GM08714 (cell line): ENCODE measurements around the gene OR6S1.
"Not testable (repeated sequence)": the region's sequence is repeated elsewhere in the genome, so short reads cannot be mapped to it uniquely, and the experiment has no call there.

Source experiments
- H3K4me3 ChIP-seq: fragments of 200-500 bp; sonication (Bioruptor generic); 2 replicates; pipeline ENCODE4 v1.5.1; 2014; ENCODE audit warnings: mild to moderate bottlenecking, low read length, inconsistent platforms
- ZNF274 ChIP-seq: IDR thresholded peaks from 2 replicates; pipeline ENCODE4 v1.6.1; 2012; ENCODE audit warnings: mild to moderate bottlenecking, low read depth, low read length

The OR6S1 gene

GRCh38 chr14:20658246-20658645, 16.8 kb upstream of the OR6S1 start:
- no peak overlapping the region for H3K4me3 ChIP-seq
- no peak for TF ChIP-seq ZNF274

- no peak overlapping the region for H3K4me3 ChIP-seq
- TF ChIP-seq ZNF274, result no peak
Measured at GRCh38 chr14:20657216-20658211, 16.0 kb upstream of the OR6S1 start.

GRCh38 chr14:20656274-20656673, 14.8 kb upstream of the OR6S1 start:
- no peak overlapping the region for H3K4me3 ChIP-seq
- TF ChIP-seq ZNF274, result no peak

- no peak for TF ChIP-seq ZNF274
- H3K4me3 ChIP-seq, result no peak overlapping the region
Measured at GRCh38 chr14:20655851-20656250, 14.4 kb upstream of the OR6S1 start.

- TF ChIP-seq ZNF274, result no peak
- peak overlapping the region; percentile 10; the same call in 1 of the 2 replicates for H3K4me3 ChIP-seq
Measured at GRCh38 chr14:20652996-20653975, 11.8 kb upstream of the OR6S1 start.

- TF ChIP-seq ZNF274, result no peak
- no peak overlapping the region for H3K4me3 ChIP-seq
Measured at GRCh38 chr14:20645481-20645880, 4.0 kb upstream of the OR6S1 start.

- no peak overlapping the region for H3K4me3 ChIP-seq
- no peak for TF ChIP-seq ZNF274
Measured at GRCh38 chr14:20644520-20644919, 3.0 kb upstream of the OR6S1 start.

- H3K4me3 ChIP-seq, result not testable (repeated sequence)
Measured at GRCh38 chr14:20642755-20643154, 1.3 kb upstream of the OR6S1 start.

- H3K4me3 ChIP-seq, result no peak overlapping the region
- no peak for TF ChIP-seq ZNF274
Measured at GRCh38 chr14:20642182-20642581, 691 bp upstream of the OR6S1 start.

GRCh38 chr14:20632831-20633691, 8.4 kb downstream of the OR6S1 start:
- TF ChIP-seq ZNF274, result no peak
- H3K4me3 ChIP-seq, result peak overlapping the region; percentile 68

GRCh38 chr14:20632448-20632830, 9.1 kb downstream of the OR6S1 start:
- TF ChIP-seq ZNF274, result no peak
- peak overlapping the region; percentile 68 for H3K4me3 ChIP-seq

- peak overlapping the region; percentile 68 for H3K4me3 ChIP-seq
- no peak for TF ChIP-seq ZNF274
Measured at GRCh38 chr14:20631880-20632389, 9.6 kb downstream of the OR6S1 start.
